K562 (cell line): ENCODE data around the gene CSF2RB. TPM values are rescaled to one million over a fixed set of nuclear protein-coding genes. Genes with fewer than 3 reads are reported as not detected.

Experiments
- ATAC-seq: fragments of 200-7000 bp; cut with Tn5 transposase; 3 replicates; pipeline ENCODE4 v1.9.1; 2020; ENCODE audit warnings: moderate library complexity
- BruUV-seq: library from RNA; stranded (reverse); fragments of 400-500 nt; replicated peaks from 2 replicates; lab custom pipeline; 2021; lab: Mats Ljungman, UMichigan
- CTCF ChIA-PET: fragments of 300-600 bp; formaldehyde crosslinking; extraction: SDS; loops from one replicate; lab custom pipeline; 2021; ENCODE audit warnings: low intra/inter-chr PET ratio; lab: Yijun Ruan, JAX
- POLR2A ChIA-PET: fragments of 300-600, 350-650 bp; sonication (Branson Sonifier 250); formaldehyde crosslinking; extraction: SDS; loops from one replicate; lab custom pipeline; 2021; ENCODE audit warnings: antibody characterized with exemption, inconsistent platforms; lab: Yijun Ruan, JAX
- DNase-seq, 4 experiments: peaks; one replicate each; pipeline versions ENCODE4 v3.0.0 to v3.0.0-alpha.2; 2011 to 2018; ENCODE audit warnings: low spot score in 3 of 4, mixed read lengths in 3 of 4; ENCODE audit errors: extremely low read depth in 1 of 4
- FAIRE-seq: peaks from 2 replicates; lab custom pipeline; 2011; peaks lifted over from hg19 to GRCh38; lab: Jason Lieb, UNC
- H2AFZ ChIP-seq: 2 replicates; pipeline ENCODE4 v1.6.0; 2011; ENCODE audit warnings: low read depth, low read length, control low read depth, inconsistent platforms
- H3K27ac ChIP-seq: fragments of 200-600 bp; 3 replicates; pipeline ENCODE4 v1.8.0; 2011; ENCODE audit warnings: low read depth, mild to moderate bottlenecking, control low read depth, inconsistent platforms, low read length, moderate library complexity, mixed read lengths; ENCODE audit errors: extremely low read depth
- H3K27me3 ChIP-seq, 2 experiments: fragments of 300-600 bp in 1 of 2; 2 replicates in 1 of 2; 3 replicates in 1 of 2; pipeline versions ENCODE4 v1.6.0 to v1.8.0; 2011; ENCODE audit warnings: inconsistent platforms in 2 of 2, low read length in 2 of 2, mild to moderate bottlenecking in 1 of 2, mixed read lengths in 1 of 2, moderate library complexity in 1 of 2; ENCODE audit not compliant: control insufficient read depth in 2 of 2, insufficient read depth in 2 of 2
- H3K36me3 ChIP-seq: fragments of 300-600 bp; 3 replicates; pipeline ENCODE4 v1.8.0; 2011; ENCODE audit warnings: mild to moderate bottlenecking, low read length, inconsistent platforms; ENCODE audit not compliant: control insufficient read depth, insufficient read depth
- H3K4me1 ChIP-seq, 2 experiments: fragments of 200-600 bp in 1 of 2; replicated peaks in 1 of 2; 2 replicates in 1 of 2; 3 replicates in 1 of 2; pipeline versions ENCODE4 v1.5.1 to v1.8.0; 2011; ENCODE audit warnings: inconsistent platforms in 2 of 2, low read length in 2 of 2, mild to moderate bottlenecking in 1 of 2, mixed read lengths in 1 of 2, moderate library complexity in 1 of 2; ENCODE audit not compliant: control insufficient read depth in 2 of 2, insufficient read depth in 2 of 2
- H3K4me2 ChIP-seq: 2 replicates; pipeline ENCODE4 v1.6.1; 2011; ENCODE audit warnings: low read length, control low read depth, inconsistent platforms, mixed read lengths; ENCODE audit not compliant: insufficient read depth
- H3K4me3 ChIP-seq: fragments of 200-600 bp; sonication (generic), shearing (Covaris generic); 2 replicates; pipeline ENCODE4 v1.5.1; 2016; ENCODE audit warnings: control low read depth, inconsistent platforms
- H3K79me2 ChIP-seq: fragments of 200-600 bp; 3 replicates; pipeline ENCODE4 v1.8.0; 2011; ENCODE audit warnings: low read length, inconsistent platforms; ENCODE audit not compliant: control insufficient read depth, insufficient read depth
- H3K9ac ChIP-seq, 2 experiments: 2 replicates each; pipeline versions ENCODE4 v1.6.0 to v1.6.1; 2011; ENCODE audit warnings: low read depth in 2 of 2, low read length in 2 of 2, control low read depth in 1 of 2, inconsistent platforms in 1 of 2, mild to moderate bottlenecking in 1 of 2, mixed read lengths in 1 of 2; ENCODE audit not compliant: insufficient read depth in 1 of 2
- H3K9me1 ChIP-seq: one replicate; pipeline ENCODE4 v1.6.0; 2011; ENCODE audit warnings: inconsistent platforms, mild to moderate bottlenecking, low read length, moderate library complexity; ENCODE audit not compliant: control insufficient read depth, insufficient read depth
- H3K9me3 ChIP-seq: replicated peaks from 2 replicates; pipeline ENCODE4 v1.5.1; 2011; ENCODE audit warnings: low read depth, low read length, inconsistent platforms; ENCODE audit not compliant: control insufficient read depth, insufficient read depth
- H4K20me1 ChIP-seq: replicated peaks from 2 replicates; pipeline ENCODE4 v1.6.1; 2011; ENCODE audit warnings: low read length, inconsistent platforms, mixed read lengths; ENCODE audit not compliant: control insufficient read depth, insufficient read depth
- BRCA1 ChIP-seq, 2 experiments: fragments of 450-650 bp in 1 of 2; sonication (generic) in 1 of 2; formaldehyde crosslinking in 1 of 2; IDR thresholded peaks; 2 replicates each; pipeline versions ENCODE4 v1.5.0 to v1.6.1; 2017 to 2020; ENCODE audit warnings: mild to moderate bottlenecking in 1 of 2, missing genetic modification reagents in 1 of 2
- KAT7 ChIP-seq: sonication (generic); formaldehyde crosslinking; IDR thresholded peaks from 2 replicates; pipeline ENCODE4 v1.8.0; 2022; ENCODE audit warnings: missing genetic modification reagents, mild to moderate bottlenecking, borderline replicate concordance
- RHOXF2B ChIP-seq: fragments of 250-450 bp; sonication (Bioruptor Pico); conservative IDR thresholded peaks from 2 replicates; pipeline ENCODE4 v1.5.1; 2021
- SAFB ChIP-seq: fragments of 200-400 bp; formaldehyde crosslinking; IDR thresholded peaks from 2 replicates; pipeline ENCODE4 v1.6.1; 2017; ENCODE audit warnings: low read depth, low read length, borderline replicate concordance
- ZNF197 ChIP-seq: fragments of 200-800 bp; sonication (Bioruptor generic); IDR thresholded peaks from 2 replicates; pipeline ENCODE4 v1.6.1; 2016; ENCODE audit warnings: low read depth, missing genetic modification characterization, missing compliant biosample characterization
- WGBS: fragments of 100-300 bp; shearing (Covaris generic); methylation state at CpG from one replicate; pipeline ENCODE4 v1.1.6; 2016; ENCODE audit warnings: low coverage, mixed read lengths; ENCODE audit not compliant: insufficient coverage; ENCODE audit errors: missing lambda C conversion rate; 5-methylcytosine and 5-hydroxymethylcytosine counted together
- in situ Hi-C: fragments of 300-500 bp; cut with MboI; formaldehyde crosslinking; loops from 4 replicates; pipeline ENCODE4 v1.15.0; 2018; ENCODE audit warnings: inconsistent platforms, mixed read lengths
- intact Hi-C: fragments of 100-400 bp; cut with micrococcal nuclease; formaldehyde crosslinking; loops from 2 replicates; pipeline ENCODE4 v1.14.2; 2022
- polyA plus RNA-seq, 8 experiments: library from polyadenylated mRNA; depleted of rRNA in 4 of 8; stranded (reverse) in 5 of 8; unstranded in 3 of 8; fragments of >200 nt; fragmentation: Nextera tagmentation in 2 of 8; fragmentation: Illumina TruSeq in 1 of 8; extraction: Ambion mirVana in 2 of 8; extraction: Trizol in 1 of 8; gene quantifications; 2 replicates each; pipeline versions ENCODE4 v1.2.1 to v1.2.3, GENCODE V29; 2011 to 2014; ENCODE audit warnings: inconsistent platforms in 1 of 8, missing spikeins in 1 of 8
- total RNA-seq, 7 experiments: library from RNA; depleted of rRNA in 6 of 7; stranded (reverse); fragments of >200 nt in 6 of 7; fragmentation: Illumina TruSeq in 2 of 7; extraction: Trizol in 2 of 7; gene quantifications; 2 replicates each; pipeline versions ENCODE4 v1.2.1 to v1.2.3, GENCODE V29; 2011 to 2021; ENCODE audit warnings: low replicate concordance in 1 of 7
- TF ChIP-seq, protein P1 (sequence below): fragments of 250-450 bp; sonication (Bioruptor Pico); IDR thresholded peaks from 2 replicates; pipeline ENCODE4 v1.5.0; 2020; ENCODE audit warnings: mild to moderate bottlenecking
- TF ChIP-seq, protein P2 (sequence below), 2 experiments: fragments of 450-650 bp in 1 of 2; sonication (generic) in 1 of 2; formaldehyde crosslinking in 1 of 2; IDR thresholded peaks; 2 replicates each; pipeline versions ENCODE4 v1.7.1 to v1.9.0; 2016 to 2022; ENCODE audit warnings: inconsistent platforms in 1 of 2, mild to moderate bottlenecking in 1 of 2, missing genetic modification reagents in 1 of 2

CSF2RB gene
- total and polyA plus RNA-seq, 9 of the 15 experiments (the other 6 are each of a cell fraction or from before 2014, with no cell fraction given): 0.04 to 1.0 (median 0.36) TPM

DNA sequence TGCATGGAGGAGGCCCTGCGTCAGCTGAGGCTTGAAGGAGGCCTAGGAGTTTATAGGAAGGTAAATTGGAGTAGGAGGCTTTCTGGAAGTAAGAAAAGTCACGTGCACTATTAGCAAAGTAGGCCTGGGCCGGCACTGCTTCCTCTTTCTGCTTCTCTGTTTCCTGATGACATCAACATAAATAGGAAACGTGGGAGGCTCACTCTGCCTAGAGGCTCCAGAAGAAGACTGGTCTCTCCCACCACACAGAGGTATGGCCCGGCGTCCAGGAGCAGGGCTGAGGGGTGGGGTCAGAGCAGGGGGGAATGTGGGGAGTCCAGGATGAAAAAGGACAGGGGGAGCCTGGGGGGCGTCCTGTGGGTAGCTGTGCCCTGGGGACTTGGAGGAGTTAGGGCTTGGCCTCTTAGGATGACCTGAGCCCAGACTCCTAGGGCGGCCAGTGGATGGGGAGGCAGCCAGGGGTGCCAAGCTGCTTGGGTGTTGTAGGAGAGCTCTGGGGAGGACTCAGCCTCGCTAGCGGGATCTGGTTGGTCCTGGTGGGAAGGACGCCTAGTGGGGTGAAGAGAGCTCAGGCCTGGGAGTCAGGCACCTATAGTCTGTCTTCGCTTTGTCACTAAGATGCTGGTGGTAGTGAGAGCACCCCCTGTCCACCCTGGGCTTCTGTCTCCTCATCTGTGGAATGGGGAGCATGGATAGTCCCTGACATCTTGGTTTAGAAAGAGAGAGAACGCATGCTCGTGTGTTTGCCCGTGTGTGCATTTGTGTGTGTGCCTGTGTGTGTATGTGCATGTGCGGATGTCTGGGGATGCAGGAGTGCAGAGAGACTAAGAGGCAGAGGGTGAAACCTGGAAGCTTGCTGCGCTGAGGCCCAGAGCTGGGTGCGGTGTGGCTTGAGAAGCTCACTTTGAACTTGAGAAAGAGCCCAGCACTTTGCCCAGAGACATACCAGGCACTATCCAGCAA lies at the start of gene CSF2RB (continued):
- TF ChIP-seq, protein P1, sequence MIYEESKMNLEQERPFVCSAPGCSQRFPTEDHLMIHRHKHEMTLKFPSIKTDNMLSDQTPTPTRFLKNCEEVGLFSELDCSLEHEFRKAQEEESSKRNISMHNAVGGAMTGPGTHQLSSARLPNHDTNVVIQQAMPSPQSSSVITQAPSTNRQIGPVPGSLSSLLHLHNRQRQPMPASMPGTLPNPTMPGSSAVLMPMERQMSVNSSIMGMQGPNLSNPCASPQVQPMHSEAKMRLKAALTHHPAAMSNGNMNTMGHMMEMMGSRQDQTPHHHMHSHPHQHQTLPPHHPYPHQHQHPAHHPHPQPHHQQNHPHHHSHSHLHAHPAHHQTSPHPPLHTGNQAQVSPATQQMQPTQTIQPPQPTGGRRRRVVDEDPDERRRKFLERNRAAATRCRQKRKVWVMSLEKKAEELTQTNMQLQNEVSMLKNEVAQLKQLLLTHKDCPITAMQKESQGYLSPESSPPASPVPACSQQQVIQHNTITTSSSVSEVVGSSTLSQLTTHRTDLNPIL (CRISPR knock-in tag): no peak

DNA sequence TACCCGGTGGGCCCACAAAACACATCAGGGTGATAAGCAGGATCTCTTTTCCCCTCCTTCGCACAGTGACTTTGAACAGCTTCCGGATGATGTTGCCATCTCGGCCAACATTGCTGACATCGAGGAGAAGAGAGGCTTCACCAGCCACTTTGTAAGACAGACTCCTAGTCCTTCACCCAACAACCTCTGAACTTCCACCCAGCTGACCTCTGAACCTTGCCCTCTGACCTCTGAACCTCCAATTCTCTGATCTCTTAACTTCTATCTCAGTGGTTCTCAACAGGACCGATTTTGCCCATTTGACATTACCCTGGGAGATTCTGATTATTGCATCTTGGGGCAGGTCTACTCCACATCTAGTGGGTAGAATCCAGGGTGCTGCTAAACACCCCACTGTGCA lies 49.4 kb upstream of the CSF2RB start:
- no peaks in the 10 kb centered on the region for H3K79me2 ChIP-seq
- ATAC-seq: no peak
- peaks cover 0 to 13% of the 10 kb centered on the region in 2 experiments; a peak in 2 of 5 replicates for H3K4me1 ChIP-seq
- DNase-seq: no peak
- no peaks in the 10 kb centered on the region; a peak in 1 of 5 replicates for H3K27me3 ChIP-seq
- intact Hi-C loops (no loop called here), in situ Hi-C loops (loop anchor here (10.0 kb wide), 1 partner anchor 319 kb away; no protein-coding TSS in a partner anchor)
- no peak overlapping the region for H3K9ac ChIP-seq
- H3K27ac ChIP-seq: no peak overlapping the region
- H3K9me3 ChIP-seq: no peaks in the 10 kb centered on the region
- no peaks in the 10 kb centered on the region for H4K20me1 ChIP-seq
- H3K9me1 ChIP-seq: no peaks in the 10 kb centered on the region
- ChIA-PET POLR2A (interaction anchor here (0.5 to 0.7 kb wide), 2 partner anchors 20 to 336 kb away, joined by 3 read pairs; no protein-coding TSS in a partner anchor), CTCF (no interaction called here)
- H2AFZ ChIP-seq: no peak overlapping the region
- no peaks in the 10 kb centered on the region for H3K36me3 ChIP-seq
- WGBS: 30% methylated on average over 6 of the region's 6 CpGs
- no peak overlapping the region for H3K4me3 ChIP-seq
- BruUV-seq: no TSS peak
- no peak for FAIRE-seq
- no peak overlapping the region for H3K4me2 ChIP-seq
- no peak for TF ChIP-seq RHOXF2B (CRISPR knock-in tag)
- no peak for TF ChIP-seq ZNF197 (CRISPR knock-in tag)
- no peak for TF ChIP-seq KAT7 (CRISPR knock-in tag)
- TF ChIP-seq, protein P2, sequence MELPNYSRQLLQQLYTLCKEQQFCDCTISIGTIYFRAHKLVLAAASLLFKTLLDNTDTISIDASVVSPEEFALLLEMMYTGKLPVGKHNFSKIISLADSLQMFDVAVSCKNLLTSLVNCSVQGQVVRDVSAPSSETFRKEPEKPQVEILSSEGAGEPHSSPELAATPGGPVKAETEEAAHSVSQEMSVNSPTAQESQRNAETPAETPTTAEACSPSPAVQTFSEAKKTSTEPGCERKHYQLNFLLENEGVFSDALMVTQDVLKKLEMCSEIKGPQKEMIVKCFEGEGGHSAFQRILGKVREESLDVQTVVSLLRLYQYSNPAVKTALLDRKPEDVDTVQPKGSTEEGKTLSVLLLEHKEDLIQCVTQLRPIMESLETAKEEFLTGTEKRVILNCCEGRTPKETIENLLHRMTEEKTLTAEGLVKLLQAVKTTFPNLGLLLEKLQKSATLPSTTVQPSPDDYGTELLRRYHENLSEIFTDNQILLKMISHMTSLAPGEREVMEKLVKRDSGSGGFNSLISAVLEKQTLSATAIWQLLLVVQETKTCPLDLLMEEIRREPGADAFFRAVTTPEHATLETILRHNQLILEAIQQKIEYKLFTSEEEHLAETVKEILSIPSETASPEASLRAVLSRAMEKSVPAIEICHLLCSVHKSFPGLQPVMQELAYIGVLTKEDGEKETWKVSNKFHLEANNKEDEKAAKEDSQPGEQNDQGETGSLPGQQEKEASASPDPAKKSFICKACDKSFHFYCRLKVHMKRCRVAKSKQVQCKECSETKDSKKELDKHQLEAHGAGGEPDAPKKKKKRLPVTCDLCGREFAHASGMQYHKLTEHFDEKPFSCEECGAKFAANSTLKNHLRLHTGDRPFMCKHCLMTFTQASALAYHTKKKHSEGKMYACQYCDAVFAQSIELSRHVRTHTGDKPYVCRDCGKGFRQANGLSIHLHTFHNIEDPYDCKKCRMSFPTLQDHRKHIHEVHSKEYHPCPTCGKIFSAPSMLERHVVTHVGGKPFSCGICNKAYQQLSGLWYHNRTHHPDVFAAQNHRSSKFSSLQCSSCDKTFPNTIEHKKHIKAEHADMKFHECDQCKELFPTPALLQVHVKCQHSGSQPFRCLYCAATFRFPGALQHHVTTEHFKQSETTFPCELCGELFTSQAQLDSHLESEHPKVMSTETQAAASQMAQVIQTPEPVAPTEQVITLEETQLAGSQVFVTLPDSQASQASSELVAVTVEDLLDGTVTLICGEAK (IDR thresholded peaks at IDR 0.05): no peak
- TF ChIP-seq, protein P2 (CRISPR knock-in tag; IDR thresholded peaks at IDR 0.05): no peak
- TF ChIP-seq BRCA1 (IDR thresholded peaks at IDR 0.05): no peak
- TF ChIP-seq BRCA1 (CRISPR knock-in tag; IDR thresholded peaks at IDR 0.05): no peak
- no peak for TF ChIP-seq SAFB
